Activated T-cell treated with anti-CD3 and anti-CD28 coated beads, Interleukin-2, amount 50 U/mL, for 72 hours (primary cell): ENCODE measurements around the gene ABCF3. TPM values are rescaled to one million over a fixed set of nuclear protein-coding genes. Genes with fewer than 3 reads are reported as not detected.

ENCODE experiments used
- ATAC-seq, 2 donors: fragments of 150-1000 bp; cut with Tn5 transposase; replicated peaks in 1 of 2; 2 replicates each; pipeline ENCODE4 v1.10.0; 2021; ENCODE audit warnings: moderate library complexity in 2 of 2, mild to moderate bottlenecking in 1 of 2
- DNase-seq, 2 donors: peaks; one replicate each; pipeline ENCODE4 v3.0.0; 2021 to 2022; ENCODE audit warnings: mixed read lengths in 1 of 2
- H3K27ac Mint-ChIP-seq: one replicate; pipeline ENCODE4 v1.8.0; 2022; ENCODE audit warnings: mild to moderate bottlenecking, moderate library complexity, mixed read lengths
- H3K27me3 Mint-ChIP-seq: one replicate; pipeline ENCODE4 v1.8.0; 2022; ENCODE audit warnings: low read depth, mixed read lengths
- H3K36me3 Mint-ChIP-seq, 2 donors: one replicate each; pipeline ENCODE4 v1.8.0; 2022; ENCODE audit warnings: mixed read lengths in 2 of 2, mild to moderate bottlenecking in 1 of 2; ENCODE audit not compliant: insufficient read depth in 2 of 2
- H3K4me1 Mint-ChIP-seq: one replicate; pipeline ENCODE4 v1.8.0; 2022; ENCODE audit warnings: low read depth, mixed read lengths
- H3K4me3 Mint-ChIP-seq, 2 donors: one replicate each; pipeline ENCODE4 v1.8.0; 2022; ENCODE audit warnings: mild to moderate bottlenecking in 2 of 2, mixed read lengths in 2 of 2, moderate library complexity in 2 of 2
- H3K9me3 Mint-ChIP-seq, 2 donors: one replicate each; pipeline ENCODE4 v1.8.0; 2022; ENCODE audit warnings: mixed read lengths in 2 of 2
- total RNA-seq, 2 donors: library from RNA; stranded (reverse); gene quantifications; one replicate each; pipeline ENCODE4 v1.2.3, GENCODE V29; 2022

The ABCF3 gene
- total RNA-seq, 2 donors from 2014 or later: 70.8 to 71.6 TPM

DNA sequence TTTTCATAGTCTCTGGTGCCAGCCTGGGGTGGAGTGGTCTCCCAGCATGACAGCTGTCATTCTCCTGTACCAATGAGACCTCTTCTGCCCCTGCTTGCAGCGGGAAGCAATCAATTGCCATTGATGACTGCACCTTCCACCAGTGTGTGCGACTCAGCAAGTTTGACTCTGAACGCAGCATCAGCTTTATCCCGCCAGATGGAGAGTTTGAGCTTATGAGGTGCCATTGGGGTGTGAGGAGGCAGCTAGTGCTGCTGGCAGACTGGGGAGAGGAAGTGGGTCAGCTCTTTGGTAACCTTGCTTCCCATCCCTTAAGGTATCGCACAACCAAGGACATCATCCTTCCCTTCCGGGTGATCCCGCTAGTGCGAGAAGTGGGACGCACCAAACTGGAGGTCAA lies 4.4 kb upstream of the ABCF3 start:
- peaks cover 19% of the 10 kb centered on the region for H3K4me1 Mint-ChIP-seq
- DNase-seq (no peak), ATAC-seq (no peak)
- no peaks in the 10 kb centered on the region for H3K9me3 Mint-ChIP-seq
- no peak overlapping the region for H3K4me3 Mint-ChIP-seq
- no peak overlapping the region for H3K27ac Mint-ChIP-seq
- peaks cover 5 to 13% of the 10 kb centered on the region in 2 donors for H3K36me3 Mint-ChIP-seq
- H3K27me3 Mint-ChIP-seq: no peaks in the 10 kb centered on the region

DNA sequence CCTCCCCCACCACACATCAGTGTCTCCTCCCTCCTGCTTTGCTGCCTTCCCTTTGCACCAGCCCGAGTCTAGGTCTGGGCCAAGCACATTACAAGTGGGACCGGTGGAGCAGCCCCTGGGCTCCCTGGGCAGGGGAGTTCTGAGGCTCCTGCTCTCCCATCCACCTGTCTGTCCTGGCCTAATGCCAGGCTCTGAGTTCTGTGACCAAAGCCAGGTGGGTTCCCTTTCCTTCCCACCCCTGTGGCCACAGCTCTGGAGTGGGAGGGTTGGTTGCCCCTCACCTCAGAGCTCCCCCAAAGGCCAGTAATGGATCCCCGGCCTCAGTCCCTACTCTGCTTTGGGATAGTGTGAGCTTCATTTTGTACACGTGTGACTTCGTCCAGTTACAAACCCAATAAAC lies 2.3 kb upstream of the ABCF3 start:
- H3K27ac Mint-ChIP-seq: no peak overlapping the region

DNA sequence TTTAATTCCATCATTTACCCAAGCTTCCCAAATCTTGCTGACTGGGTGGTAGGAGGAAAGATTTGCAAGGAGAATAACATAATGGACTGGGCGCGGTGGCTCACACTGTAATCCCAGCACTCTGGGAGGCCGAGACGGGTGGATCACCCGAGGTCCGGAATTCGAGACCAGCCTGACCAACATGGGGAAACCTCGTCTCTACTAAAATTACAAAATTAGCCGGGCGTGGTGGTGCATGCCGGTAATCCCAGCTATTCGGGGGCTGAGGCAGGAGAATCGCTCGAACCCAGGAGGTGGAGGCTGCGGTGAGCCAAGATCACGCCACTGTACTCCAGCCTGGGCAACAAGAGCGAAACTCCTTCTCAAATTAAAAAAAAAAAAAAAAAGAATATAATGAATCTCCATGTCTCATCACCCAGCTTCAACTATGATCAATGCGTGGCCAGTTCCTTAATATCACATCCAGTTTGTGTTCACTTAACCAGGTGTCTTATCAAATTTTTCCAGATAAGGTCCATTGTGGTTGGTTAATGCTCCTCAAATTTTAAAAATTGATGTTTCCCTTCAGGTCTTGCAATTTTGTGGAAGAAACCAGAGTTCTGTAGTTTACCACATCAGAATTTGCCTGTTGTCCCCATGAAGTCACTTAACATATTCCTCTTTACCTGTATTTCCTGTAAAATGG lies 1.3 kb upstream of the ABCF3 start:
- no peak for DNase-seq
- Mint-ChIP-seq H3K9me3 (no peaks in the 10 kb centered on the region), H3K27ac (peak overlapping the region; percentile 96), H3K4me1 (peaks cover 34% of the 10 kb centered on the region), H3K27me3 (no peaks in the 10 kb centered on the region), H3K36me3 (peaks cover 7% of the 10 kb centered on the region in 2 donors), H3K4me3 (peak overlapping the region; percentile 95 to 96)
- ATAC-seq: no peak

More for the DNA sequence above, 2.3 kb upstream of the ABCF3 start:
- ATAC-seq (no peak), DNase-seq (no peak)
- no peak overlapping the region for H3K4me3 Mint-ChIP-seq
- no peaks in the 10 kb centered on the region for H3K9me3 Mint-ChIP-seq
- peaks cover 27% of the 10 kb centered on the region for H3K4me1 Mint-ChIP-seq
- H3K36me3 Mint-ChIP-seq: peaks cover 5 to 9% of the 10 kb centered on the region in 2 donors
- no peaks in the 10 kb centered on the region for H3K27me3 Mint-ChIP-seq

DNA sequence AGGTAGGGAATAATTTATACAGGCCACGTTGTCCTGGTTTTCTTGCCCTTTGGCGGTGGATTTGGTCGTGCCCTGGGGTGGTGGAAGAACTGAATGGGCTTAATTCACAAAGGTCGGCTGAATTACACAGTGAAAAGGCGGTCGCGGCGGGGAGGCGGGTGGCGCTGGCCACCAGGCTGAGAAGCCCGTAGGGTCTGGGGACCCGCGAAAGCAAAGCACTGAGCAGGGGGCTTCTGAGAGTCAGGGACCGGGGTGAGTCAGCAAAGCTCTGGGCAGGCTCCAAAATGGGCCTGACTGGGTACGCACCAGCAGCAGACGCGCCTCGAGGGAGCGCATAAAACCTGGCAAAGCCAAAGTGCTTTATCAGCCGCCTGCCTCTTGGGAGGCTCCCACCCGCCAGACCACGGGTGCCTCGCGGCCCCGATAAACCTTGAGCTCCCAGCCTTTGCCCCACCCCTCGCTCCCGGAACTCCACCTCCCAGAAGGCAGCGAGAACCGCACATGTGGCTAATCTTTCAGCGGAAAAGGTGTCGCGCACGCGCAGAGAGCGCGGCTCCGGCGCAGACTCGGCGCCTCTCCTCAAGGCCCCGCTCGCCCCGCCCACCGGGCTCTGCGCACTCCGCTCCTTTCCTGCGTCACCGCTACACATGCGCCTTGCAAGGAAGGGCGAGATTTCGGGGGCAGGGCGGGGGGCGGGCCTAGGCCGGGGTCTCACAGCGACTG lies 377 bp upstream of the ABCF3 start:
- Mint-ChIP-seq H3K4me3 (peak overlapping the region; percentile 95 to 96), H3K27me3 (no peaks in the 10 kb centered on the region), H3K4me1 (peaks cover 39% of the 10 kb centered on the region), H3K27ac (peak overlapping the region; percentile 96), H3K36me3 (peaks cover 6 to 9% of the 10 kb centered on the region in 2 donors), H3K9me3 (no peaks in the 10 kb centered on the region)
- peak; percentile 92 to 93 for ATAC-seq
- peak; percentile 99 for DNase-seq

GRCh38 chr3:184186902-184187207 lies 856 bp downstream of the ABCF3 start:
- H3K27me3 Mint-ChIP-seq: no peaks in the 10 kb centered on the region
- peaks cover 3 to 9% of the 10 kb centered on the region in 2 donors for H3K36me3 Mint-ChIP-seq
- no peaks in the 10 kb centered on the region for H3K9me3 Mint-ChIP-seq
- peak overlapping the region; percentile 95 to 96 for H3K4me3 Mint-ChIP-seq
- ATAC-seq (no peak), DNase-seq (no peak)
- H3K27ac Mint-ChIP-seq: peak overlapping the region; percentile 56
- peaks cover 39% of the 10 kb centered on the region for H3K4me1 Mint-ChIP-seq

GRCh38 chr3:184188080-184188479 lies 2.1 kb downstream of the ABCF3 start:
- no peaks in the 10 kb centered on the region for H3K9me3 Mint-ChIP-seq
- no peak for ATAC-seq
- DNase-seq: no peak
- H3K4me1 Mint-ChIP-seq: peaks cover 39% of the 10 kb centered on the region
- no peak overlapping the region for H3K27ac Mint-ChIP-seq
- no peaks in the 10 kb centered on the region for H3K27me3 Mint-ChIP-seq
- peaks cover 3 to 9% of the 10 kb centered on the region in 2 donors for H3K36me3 Mint-ChIP-seq
- no peak overlapping the region for H3K4me3 Mint-ChIP-seq

DNA sequence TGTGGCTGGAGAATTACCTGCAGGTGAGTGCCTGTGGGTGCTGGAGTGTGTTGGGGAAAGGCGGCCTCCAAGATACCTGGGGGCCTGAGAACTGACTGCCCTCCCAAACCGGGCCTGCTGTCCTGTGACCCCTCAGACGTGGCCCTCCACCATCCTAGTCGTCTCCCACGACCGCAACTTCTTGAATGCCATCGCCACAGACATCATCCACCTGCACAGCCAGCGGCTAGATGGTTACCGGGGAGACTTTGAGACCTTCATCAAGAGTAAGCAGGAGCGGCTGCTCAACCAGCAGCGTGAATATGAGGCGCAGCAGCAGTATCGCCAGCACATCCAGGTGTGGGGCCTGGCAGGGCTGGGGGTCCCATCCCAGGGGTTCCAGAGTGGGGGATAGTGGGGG lies 3.4 kb downstream of the ABCF3 start:
- Mint-ChIP-seq H3K36me3 (peaks cover 3 to 16% of the 10 kb centered on the region in 2 donors), H3K27ac (no peak overlapping the region), H3K9me3 (no peaks in the 10 kb centered on the region)

DNA sequence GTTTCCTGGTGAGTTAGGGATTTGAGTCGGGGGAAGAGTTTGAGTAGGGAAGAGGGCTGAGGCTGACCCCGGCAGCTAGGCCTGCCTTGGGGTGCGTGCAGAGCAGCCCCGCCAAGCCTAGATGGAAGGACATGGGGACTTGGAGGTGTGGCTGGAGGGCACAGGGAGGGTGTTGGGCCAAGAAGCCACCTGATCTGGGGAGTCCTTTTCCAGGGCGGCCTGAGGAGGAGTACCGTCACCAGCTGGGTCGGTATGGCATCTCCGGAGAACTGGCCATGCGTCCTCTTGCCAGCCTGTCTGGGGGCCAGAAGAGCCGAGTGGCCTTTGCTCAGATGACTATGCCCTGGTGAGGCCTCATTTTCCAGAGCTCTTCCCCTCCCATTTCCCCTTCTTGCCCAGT lies 6.9 kb downstream of the ABCF3 start:
- no peaks in the 10 kb centered on the region for H3K27me3 Mint-ChIP-seq

More for the DNA sequence above, 3.4 kb downstream of the ABCF3 start:
- peaks cover 39% of the 10 kb centered on the region for H3K4me1 Mint-ChIP-seq
- no peaks in the 10 kb centered on the region for H3K27me3 Mint-ChIP-seq
- no peak for DNase-seq
- ATAC-seq: no peak
- no peak overlapping the region for H3K4me3 Mint-ChIP-seq

GRCh38 chr3:184193991-184194539 lies 8.1 kb downstream of the ABCF3 start:
- no peaks in the 10 kb centered on the region for H3K9me3 Mint-ChIP-seq
- peaks cover 8% of the 10 kb centered on the region for H3K4me1 Mint-ChIP-seq
- DNase-seq (no peak), ATAC-seq (no peak)
- no peaks in the 10 kb centered on the region for H3K27me3 Mint-ChIP-seq
- no peak overlapping the region for H3K4me3 Mint-ChIP-seq
- H3K27ac Mint-ChIP-seq: no peak overlapping the region
- H3K36me3 Mint-ChIP-seq: peaks cover 0 to 10% of the 10 kb centered on the region in 2 donors

More for the DNA sequence above, 6.9 kb downstream of the ABCF3 start:
- H3K9me3 Mint-ChIP-seq: no peaks in the 10 kb centered on the region
- peaks cover 0 to 11% of the 10 kb centered on the region in 2 donors for H3K36me3 Mint-ChIP-seq
- no peak overlapping the region for H3K27ac Mint-ChIP-seq
- DNase-seq: no peak
- no peak overlapping the region for H3K4me3 Mint-ChIP-seq
- no peak for ATAC-seq
- peaks cover 20% of the 10 kb centered on the region for H3K4me1 Mint-ChIP-seq

GRCh38 chr3:184196536-184196935 lies 10.5 kb downstream of the ABCF3 start:
- Mint-ChIP-seq H3K27me3 (no peaks in the 10 kb centered on the region), H3K4me3 (no peak overlapping the region), H3K9me3 (no peaks in the 10 kb centered on the region), H3K4me1 (no peaks in the 10 kb centered on the region), H3K27ac (no peak overlapping the region), H3K36me3 (peaks cover 0 to 7% of the 10 kb centered on the region in 2 donors)
- ATAC-seq (no peak), DNase-seq (no peak)

DNA sequence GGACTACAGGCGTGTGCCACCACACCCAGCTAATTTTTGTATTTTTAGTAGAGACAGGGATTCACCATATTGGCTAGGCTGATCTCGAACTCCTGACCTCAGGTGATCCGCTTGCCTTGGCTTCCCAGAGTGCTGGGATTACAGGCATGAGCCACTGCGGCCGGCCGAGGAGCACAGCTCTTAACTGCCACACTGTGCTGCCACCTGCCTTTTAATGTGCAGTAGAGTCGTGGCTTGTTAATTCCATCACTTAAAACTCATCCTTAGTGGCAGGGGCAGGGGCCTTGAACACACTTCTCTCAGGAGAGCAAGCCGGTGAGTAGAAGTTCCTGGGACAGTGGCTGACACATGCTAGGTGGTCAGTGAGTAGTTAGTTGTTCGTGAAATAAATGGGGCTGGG lies 12.5 kb downstream of the ABCF3 start:
- Mint-ChIP-seq H3K9me3 (no peaks in the 10 kb centered on the region), H3K4me3 (no peak overlapping the region), H3K36me3 (peaks cover 0 to 7% of the 10 kb centered on the region in 2 donors), H3K27me3 (no peaks in the 10 kb centered on the region), H3K27ac (no peak overlapping the region), H3K4me1 (no peaks in the 10 kb centered on the region)
- ATAC-seq: no peak
- DNase-seq: no peak

GRCh38 chr3:184200825-184201224 lies 14.8 kb downstream of the ABCF3 start:
- Mint-ChIP-seq H3K27me3 (no peaks in the 10 kb centered on the region), H3K36me3 (no peaks in the 10 kb centered on the region), H3K27ac (no peak overlapping the region), H3K9me3 (no peaks in the 10 kb centered on the region), H3K4me3 (no peak overlapping the region), H3K4me1 (no peaks in the 10 kb centered on the region)
- DNase-seq (no peak), ATAC-seq (no peak)

GRCh38 chr3:184203526-184203925 lies 17.5 kb downstream of the ABCF3 start:
- ATAC-seq: no peak
- no peak for DNase-seq
- Mint-ChIP-seq H3K36me3 (no peaks in the 10 kb centered on the region), H3K27ac (no peak overlapping the region), H3K4me1 (no peaks in the 10 kb centered on the region), H3K27me3 (peaks cover 9% of the 10 kb centered on the region), H3K4me3 (no peak overlapping the region), H3K9me3 (no peaks in the 10 kb centered on the region)
